H1 (cell line): ENCODE data around the gene NRSN2. TPM values are rescaled to one million over a fixed set of nuclear protein-coding genes. Genes with fewer than 3 reads are reported as not detected.

ENCODE experiments used
- CHD1 ChIP-seq: IDR thresholded peaks from 2 replicates; pipeline ENCODE4 v1.6.1; 2012; ENCODE audit warnings: low read depth, low read length, improper control_type of control experiment
- CREB1 ChIP-seq: IDR thresholded peaks from 2 replicates; pipeline ENCODE4 v1.6.1; 2012; ENCODE audit warnings: inconsistent platforms
- RBBP5 ChIP-seq: IDR thresholded peaks from 2 replicates; pipeline ENCODE4 v1.7.1; 2012; ENCODE audit warnings: low read depth, mild to moderate bottlenecking, inconsistent platforms, low read length, moderate library complexity, borderline replicate concordance
- polyA plus RNA-seq, 7 experiments: library from polyadenylated mRNA; depleted of rRNA in 3 of 7; stranded (reverse) in 5 of 7; unstranded in 2 of 7; fragments of >200 nt in 5 of 7; fragments of 200-250 nt in 2 of 7; gene quantifications; 1 replicate in 5 of 7; 2 replicates in 1 of 7; 4 replicates in 1 of 7; pipeline versions ENCODE4 v1.2.1 to v1.2.3, GENCODE V29; 2011 to 2013; ENCODE audit warnings: missing spikeins in 2 of 7, mixed read lengths in 2 of 7
- total RNA-seq: library from RNA; stranded (reverse); fragmentation: NEBNext Ultra II Directional; extraction: Animal tissue kit (Norgen Biotek cat#: 25700); gene quantifications from 2 replicates; pipeline ENCODE4 v1.2.1, GENCODE V29; 2021
- TF ChIP-seq, protein P1 (sequence below): fragments of 300-600 bp; sonication (generic); IDR thresholded peaks from 2 replicates; pipeline ENCODE4 v1.7.1; 2012; ENCODE audit warnings: low read length, moderate library complexity, mild to moderate bottlenecking, inconsistent platforms; ENCODE audit not compliant: insufficient replicate concordance

The NRSN2 gene
- total and polyA plus RNA-seq, 2 of the 8 experiments (the other 6 are each of a cell fraction or from before 2014, with no cell fraction given), result 19.4 to 33.3 TPM

DNA sequence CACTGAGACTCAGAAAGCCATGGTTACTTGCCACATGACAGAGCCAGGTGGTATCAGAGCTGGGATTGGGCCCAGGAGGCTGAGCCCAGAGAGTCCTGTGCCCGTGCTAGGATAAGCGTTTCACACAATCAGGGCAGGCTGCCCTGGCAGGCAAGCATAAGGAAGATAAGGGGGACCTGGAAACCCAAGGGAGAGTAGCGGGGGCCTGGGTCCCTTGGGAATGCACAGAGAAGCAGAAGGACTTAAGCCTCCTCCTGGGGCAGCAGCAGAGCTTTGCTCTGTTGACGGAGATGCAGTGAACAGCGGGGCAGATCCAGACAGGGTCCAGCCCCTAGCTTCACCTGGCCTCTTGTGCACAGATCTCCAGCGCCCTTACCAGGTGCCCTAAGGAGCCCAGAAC is 42.3 kb downstream of the NRSN2 start (continued):
- no peak for TF ChIP-seq CHD1
- TF ChIP-seq, protein P1, sequence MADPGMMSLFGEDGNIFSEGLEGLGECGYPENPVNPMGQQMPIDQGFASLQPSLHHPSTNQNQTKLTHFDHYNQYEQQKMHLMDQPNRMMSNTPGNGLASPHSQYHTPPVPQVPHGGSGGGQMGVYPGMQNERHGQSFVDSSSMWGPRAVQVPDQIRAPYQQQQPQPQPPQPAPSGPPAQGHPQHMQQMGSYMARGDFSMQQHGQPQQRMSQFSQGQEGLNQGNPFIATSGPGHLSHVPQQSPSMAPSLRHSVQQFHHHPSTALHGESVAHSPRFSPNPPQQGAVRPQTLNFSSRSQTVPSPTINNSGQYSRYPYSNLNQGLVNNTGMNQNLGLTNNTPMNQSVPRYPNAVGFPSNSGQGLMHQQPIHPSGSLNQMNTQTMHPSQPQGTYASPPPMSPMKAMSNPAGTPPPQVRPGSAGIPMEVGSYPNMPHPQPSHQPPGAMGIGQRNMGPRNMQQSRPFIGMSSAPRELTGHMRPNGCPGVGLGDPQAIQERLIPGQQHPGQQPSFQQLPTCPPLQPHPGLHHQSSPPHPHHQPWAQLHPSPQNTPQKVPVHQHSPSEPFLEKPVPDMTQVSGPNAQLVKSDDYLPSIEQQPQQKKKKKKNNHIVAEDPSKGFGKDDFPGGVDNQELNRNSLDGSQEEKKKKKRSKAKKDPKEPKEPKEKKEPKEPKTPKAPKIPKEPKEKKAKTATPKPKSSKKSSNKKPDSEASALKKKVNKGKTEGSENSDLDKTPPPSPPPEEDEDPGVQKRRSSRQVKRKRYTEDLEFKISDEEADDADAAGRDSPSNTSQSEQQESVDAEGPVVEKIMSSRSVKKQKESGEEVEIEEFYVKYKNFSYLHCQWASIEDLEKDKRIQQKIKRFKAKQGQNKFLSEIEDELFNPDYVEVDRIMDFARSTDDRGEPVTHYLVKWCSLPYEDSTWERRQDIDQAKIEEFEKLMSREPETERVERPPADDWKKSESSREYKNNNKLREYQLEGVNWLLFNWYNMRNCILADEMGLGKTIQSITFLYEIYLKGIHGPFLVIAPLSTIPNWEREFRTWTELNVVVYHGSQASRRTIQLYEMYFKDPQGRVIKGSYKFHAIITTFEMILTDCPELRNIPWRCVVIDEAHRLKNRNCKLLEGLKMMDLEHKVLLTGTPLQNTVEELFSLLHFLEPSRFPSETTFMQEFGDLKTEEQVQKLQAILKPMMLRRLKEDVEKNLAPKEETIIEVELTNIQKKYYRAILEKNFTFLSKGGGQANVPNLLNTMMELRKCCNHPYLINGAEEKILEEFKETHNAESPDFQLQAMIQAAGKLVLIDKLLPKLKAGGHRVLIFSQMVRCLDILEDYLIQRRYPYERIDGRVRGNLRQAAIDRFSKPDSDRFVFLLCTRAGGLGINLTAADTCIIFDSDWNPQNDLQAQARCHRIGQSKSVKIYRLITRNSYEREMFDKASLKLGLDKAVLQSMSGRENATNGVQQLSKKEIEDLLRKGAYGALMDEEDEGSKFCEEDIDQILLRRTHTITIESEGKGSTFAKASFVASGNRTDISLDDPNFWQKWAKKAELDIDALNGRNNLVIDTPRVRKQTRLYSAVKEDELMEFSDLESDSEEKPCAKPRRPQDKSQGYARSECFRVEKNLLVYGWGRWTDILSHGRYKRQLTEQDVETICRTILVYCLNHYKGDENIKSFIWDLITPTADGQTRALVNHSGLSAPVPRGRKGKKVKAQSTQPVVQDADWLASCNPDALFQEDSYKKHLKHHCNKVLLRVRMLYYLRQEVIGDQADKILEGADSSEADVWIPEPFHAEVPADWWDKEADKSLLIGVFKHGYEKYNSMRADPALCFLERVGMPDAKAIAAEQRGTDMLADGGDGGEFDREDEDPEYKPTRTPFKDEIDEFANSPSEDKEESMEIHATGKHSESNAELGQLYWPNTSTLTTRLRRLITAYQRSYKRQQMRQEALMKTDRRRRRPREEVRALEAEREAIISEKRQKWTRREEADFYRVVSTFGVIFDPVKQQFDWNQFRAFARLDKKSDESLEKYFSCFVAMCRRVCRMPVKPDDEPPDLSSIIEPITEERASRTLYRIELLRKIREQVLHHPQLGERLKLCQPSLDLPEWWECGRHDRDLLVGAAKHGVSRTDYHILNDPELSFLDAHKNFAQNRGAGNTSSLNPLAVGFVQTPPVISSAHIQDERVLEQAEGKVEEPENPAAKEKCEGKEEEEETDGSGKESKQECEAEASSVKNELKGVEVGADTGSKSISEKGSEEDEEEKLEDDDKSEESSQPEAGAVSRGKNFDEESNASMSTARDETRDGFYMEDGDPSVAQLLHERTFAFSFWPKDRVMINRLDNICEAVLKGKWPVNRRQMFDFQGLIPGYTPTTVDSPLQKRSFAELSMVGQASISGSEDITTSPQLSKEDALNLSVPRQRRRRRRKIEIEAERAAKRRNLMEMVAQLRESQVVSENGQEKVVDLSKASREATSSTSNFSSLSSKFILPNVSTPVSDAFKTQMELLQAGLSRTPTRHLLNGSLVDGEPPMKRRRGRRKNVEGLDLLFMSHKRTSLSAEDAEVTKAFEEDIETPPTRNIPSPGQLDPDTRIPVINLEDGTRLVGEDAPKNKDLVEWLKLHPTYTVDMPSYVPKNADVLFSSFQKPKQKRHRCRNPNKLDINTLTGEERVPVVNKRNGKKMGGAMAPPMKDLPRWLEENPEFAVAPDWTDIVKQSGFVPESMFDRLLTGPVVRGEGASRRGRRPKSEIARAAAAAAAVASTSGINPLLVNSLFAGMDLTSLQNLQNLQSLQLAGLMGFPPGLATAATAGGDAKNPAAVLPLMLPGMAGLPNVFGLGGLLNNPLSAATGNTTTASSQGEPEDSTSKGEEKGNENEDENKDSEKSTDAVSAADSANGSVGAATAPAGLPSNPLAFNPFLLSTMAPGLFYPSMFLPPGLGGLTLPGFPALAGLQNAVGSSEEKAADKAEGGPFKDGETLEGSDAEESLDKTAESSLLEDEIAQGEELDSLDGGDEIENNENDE, result no peak
- no peak for TF ChIP-seq CREB1
- no peak for TF ChIP-seq RBBP5
- TF ChIP-seq, all 59 proteins: peak for 0
